Measurements from ENCODE around the gene GSTT2.
"Not testable (repeated sequence)": the region's sequence is repeated elsewhere in the genome, so short reads cannot be mapped to it uniquely, and the experiment has no call there.

The GSTT2 gene

GRCh38 chr22:23974836-23975352 is 5.0 kb upstream of the GSTT2 start:
- DNase-seq (ENCODE audit: low spot score) = not testable (repeated sequence)

GRCh38 chr22:23977304-23977703 is 2.6 kb upstream of the GSTT2 start:
- not testable (repeated sequence) for DNase-seq (ENCODE audit: low spot score)

- not testable (repeated sequence) for DNase-seq (ENCODE audit: low spot score)
These were observed 633 bp downstream of the GSTT2 start for GRCh38 chr22:23980567-23980966.

GRCh38 chr22:23984430-23984829 is 4.5 kb downstream of the GSTT2 start:
- no peak for DNase-seq (ENCODE audit: low spot score)

GRCh38 chr22:23986089-23986488 is 6.2 kb downstream of the GSTT2 start:
- not testable (repeated sequence) for DNase-seq (ENCODE audit: low spot score)

GRCh38 chr22:23986538-23987178 is 6.7 kb downstream of the GSTT2 start:
- not testable (repeated sequence) for DNase-seq (ENCODE audit: low spot score)

- DNase-seq (ENCODE audit: low spot score) = not testable (repeated sequence)
These were observed 9.8 kb downstream of the GSTT2 start for GRCh38 chr22:23989583-23990244.

- DNase-seq (ENCODE audit: low spot score) = not testable (repeated sequence)
These were observed 13.1 kb downstream of the GSTT2 start for GRCh38 chr22:23993080-23993479.

GRCh38 chr22:23993581-23994177 is 13.7 kb downstream of the GSTT2 start:
- not testable (repeated sequence) for DNase-seq (ENCODE audit: low spot score)

GRCh38 chr22:23997092-23997491 is 17.2 kb downstream of the GSTT2 start:
- no peak for DNase-seq (ENCODE audit: low spot score)

GRCh38 chr22:23999779-24000178 is 19.8 kb downstream of the GSTT2 start:
- not testable (repeated sequence) for DNase-seq (ENCODE audit: low spot score)

- no peak for DNase-seq (ENCODE audit: low spot score)
These were observed 21.4 kb downstream of the GSTT2 start for GRCh38 chr22:24001314-24001713.

- DNase-seq (ENCODE audit: low spot score) = no peak
These were observed 22.3 kb downstream of the GSTT2 start for GRCh38 chr22:24002272-24002671.

GRCh38 chr22:24002851-24003250 is 22.9 kb downstream of the GSTT2 start:
- DNase-seq (ENCODE audit: low spot score) = no peak

- DNase-seq (ENCODE audit: low spot score) = no peak
These were observed 24.0 kb downstream of the GSTT2 start for GRCh38 chr22:24003887-24004286.

GRCh38 chr22:24005201-24005600 is 25.3 kb downstream of the GSTT2 start, which contains the start of gene GSTT4:
GSTT4 (minus strand) TSS chr22:24005453; CDS start chr22:24005356, 97 bp downstream.
- peak; percentile 29 for DNase-seq (ENCODE audit: low spot score)

GRCh38 chr22:24006207-24006913 is 26.4 kb downstream of the GSTT2 start:
- no peak for DNase-seq (ENCODE audit: low spot score)

GRCh38 chr22:24006914-24007214 is 26.9 kb downstream of the GSTT2 start:
- DNase-seq (ENCODE audit: low spot score) = no peak

GRCh38 chr22:24007253-24008021 is 27.5 kb downstream of the GSTT2 start:
- DNase-seq (ENCODE audit: low spot score) = no peak

- no peak for DNase-seq (ENCODE audit: low spot score)
These were observed 28.0 kb downstream of the GSTT2 start for GRCh38 chr22:24008022-24008283.

- no peak for DNase-seq (ENCODE audit: low spot score)
These were observed 28.7 kb downstream of the GSTT2 start for GRCh38 chr22:24008381-24009226.
